K562 (cell line): Measurements from ENCODE around the gene TRAF3IP1. TPM values are rescaled to one million over a fixed set of nuclear protein-coding genes. Genes with fewer than 3 reads are reported as not detected.

Source experiments
- ATAC-seq: fragments of 200-7000 bp; cut with Tn5 transposase; 3 replicates; pipeline ENCODE4 v1.9.1; 2020; ENCODE audit warnings: moderate library complexity
- BruUV-seq: library from RNA; stranded (reverse); fragments of 400-500 nt; replicated peaks from 2 replicates; lab custom pipeline; 2021; lab: Mats Ljungman, UMichigan
- CTCF ChIA-PET: fragments of 300-600 bp; formaldehyde crosslinking; extraction: SDS; loops from one replicate; lab custom pipeline; 2021; ENCODE audit warnings: low intra/inter-chr PET ratio; lab: Yijun Ruan, JAX
- POLR2A ChIA-PET: fragments of 300-600, 350-650 bp; sonication (Branson Sonifier 250); formaldehyde crosslinking; extraction: SDS; loops from one replicate; lab custom pipeline; 2021; ENCODE audit warnings: antibody characterized with exemption, inconsistent platforms; lab: Yijun Ruan, JAX
- DNase-seq, 4 experiments: peaks; one replicate each; pipeline versions ENCODE4 v3.0.0 to v3.0.0-alpha.2; 2011 to 2018; ENCODE audit warnings: low spot score in 3 of 4, mixed read lengths in 3 of 4; ENCODE audit errors: extremely low read depth in 1 of 4
- FAIRE-seq: peaks from 2 replicates; lab custom pipeline; 2011; peaks lifted over from hg19 to GRCh38; lab: Jason Lieb, UNC
- H2AFZ ChIP-seq: 2 replicates; pipeline ENCODE4 v1.6.0; 2011; ENCODE audit warnings: low read depth, low read length, control low read depth, inconsistent platforms
- H3K27ac ChIP-seq: fragments of 200-600 bp; 3 replicates; pipeline ENCODE4 v1.8.0; 2011; ENCODE audit warnings: low read depth, mild to moderate bottlenecking, control low read depth, inconsistent platforms, low read length, moderate library complexity, mixed read lengths; ENCODE audit errors: extremely low read depth
- H3K27me3 ChIP-seq, 2 experiments: fragments of 300-600 bp in 1 of 2; 2 replicates in 1 of 2; 3 replicates in 1 of 2; pipeline versions ENCODE4 v1.6.0 to v1.8.0; 2011; ENCODE audit warnings: inconsistent platforms in 2 of 2, low read length in 2 of 2, mild to moderate bottlenecking in 1 of 2, mixed read lengths in 1 of 2, moderate library complexity in 1 of 2; ENCODE audit not compliant: control insufficient read depth in 2 of 2, insufficient read depth in 2 of 2
- H3K36me3 ChIP-seq: fragments of 300-600 bp; 3 replicates; pipeline ENCODE4 v1.8.0; 2011; ENCODE audit warnings: mild to moderate bottlenecking, low read length, inconsistent platforms; ENCODE audit not compliant: control insufficient read depth, insufficient read depth
- H3K4me1 ChIP-seq, 2 experiments: fragments of 200-600 bp in 1 of 2; replicated peaks in 1 of 2; 2 replicates in 1 of 2; 3 replicates in 1 of 2; pipeline versions ENCODE4 v1.5.1 to v1.8.0; 2011; ENCODE audit warnings: inconsistent platforms in 2 of 2, low read length in 2 of 2, mild to moderate bottlenecking in 1 of 2, mixed read lengths in 1 of 2, moderate library complexity in 1 of 2; ENCODE audit not compliant: control insufficient read depth in 2 of 2, insufficient read depth in 2 of 2
- H3K4me2 ChIP-seq: 2 replicates; pipeline ENCODE4 v1.6.1; 2011; ENCODE audit warnings: low read length, control low read depth, inconsistent platforms, mixed read lengths; ENCODE audit not compliant: insufficient read depth
- H3K4me3 ChIP-seq: fragments of 200-600 bp; sonication (generic), shearing (Covaris generic); 2 replicates; pipeline ENCODE4 v1.5.1; 2016; ENCODE audit warnings: control low read depth, inconsistent platforms
- H3K79me2 ChIP-seq: fragments of 200-600 bp; 3 replicates; pipeline ENCODE4 v1.8.0; 2011; ENCODE audit warnings: low read length, inconsistent platforms; ENCODE audit not compliant: control insufficient read depth, insufficient read depth
- H3K9ac ChIP-seq, 2 experiments: 2 replicates each; pipeline versions ENCODE4 v1.6.0 to v1.6.1; 2011; ENCODE audit warnings: low read depth in 2 of 2, low read length in 2 of 2, control low read depth in 1 of 2, inconsistent platforms in 1 of 2, mild to moderate bottlenecking in 1 of 2, mixed read lengths in 1 of 2; ENCODE audit not compliant: insufficient read depth in 1 of 2
- H3K9me1 ChIP-seq: one replicate; pipeline ENCODE4 v1.6.0; 2011; ENCODE audit warnings: inconsistent platforms, mild to moderate bottlenecking, low read length, moderate library complexity; ENCODE audit not compliant: control insufficient read depth, insufficient read depth
- H3K9me3 ChIP-seq: replicated peaks from 2 replicates; pipeline ENCODE4 v1.5.1; 2011; ENCODE audit warnings: low read depth, low read length, inconsistent platforms; ENCODE audit not compliant: control insufficient read depth, insufficient read depth
- H4K20me1 ChIP-seq: replicated peaks from 2 replicates; pipeline ENCODE4 v1.6.1; 2011; ENCODE audit warnings: low read length, inconsistent platforms, mixed read lengths; ENCODE audit not compliant: control insufficient read depth, insufficient read depth
- CREB1 ChIP-seq, 2 experiments: sonication (generic) in 1 of 2; formaldehyde crosslinking in 1 of 2; IDR thresholded peaks; 2 replicates each; pipeline versions ENCODE4 v1.6.1 to v1.8.0; 2012 to 2022; ENCODE audit warnings: inconsistent platforms in 1 of 2, mild to moderate bottlenecking in 1 of 2, missing genetic modification reagents in 1 of 2, moderate library complexity in 1 of 2
- ERF ChIP-seq: fragments of 450-650 bp; formaldehyde crosslinking; IDR thresholded peaks from 2 replicates; pipeline ENCODE4 v1.4.0; 2020; ENCODE audit warnings: mild to moderate bottlenecking, mixed read lengths
- GABPB1 ChIP-seq: sonication (generic); formaldehyde crosslinking; IDR thresholded peaks from 2 replicates; pipeline ENCODE4 v1.8.0; 2022; ENCODE audit warnings: mild to moderate bottlenecking, missing genetic modification reagents
- JUND ChIP-seq, 2 experiments: IDR thresholded peaks; 2 replicates in 1 of 2; 3 replicates in 1 of 2; pipeline ENCODE4 v1.6.1; 2011; ENCODE audit warnings: borderline replicate concordance in 2 of 2, low read depth in 2 of 2, low read length in 2 of 2, improper control_type of control experiment in 1 of 2, missing biosample characterization in 1 of 2, missing genetic modification characterization in 1 of 2, missing genetic modification reagents in 1 of 2
- KLF13 ChIP-seq: fragments of 450-650 bp; IDR thresholded peaks from 2 replicates; pipeline ENCODE4 v1.6.1; 2016; ENCODE audit warnings: missing genetic modification characterization, low read depth, mild to moderate bottlenecking, missing compliant biosample characterization, moderate library complexity, borderline replicate concordance
- NFIC ChIP-seq: fragments of 450-650 bp; IDR thresholded peaks from 2 replicates; pipeline ENCODE4 v1.6.1; 2017; ENCODE audit warnings: mild to moderate bottlenecking, inconsistent platforms
- NFYB ChIP-seq: IDR thresholded peaks from 2 replicates; pipeline ENCODE4 v1.6.1; 2011; ENCODE audit warnings: mild to moderate bottlenecking, moderate library complexity; ENCODE audit not compliant: insufficient read length; ENCODE audit errors: extremely low read depth
- POLR2AphosphoS5 ChIP-seq: IDR thresholded peaks from 2 replicates; pipeline ENCODE4 v1.6.1; 2011; ENCODE audit warnings: mild to moderate bottlenecking, low read depth, low read length, moderate library complexity; ENCODE audit not compliant: control insufficient read depth, insufficient read depth
- RBM17 ChIP-seq: fragments of 200-400 bp; formaldehyde crosslinking; IDR thresholded peaks from 2 replicates; pipeline ENCODE4 v1.6.1; 2017; ENCODE audit warnings: low read depth, mild to moderate bottlenecking, low read length, borderline replicate concordance
- SOX6 ChIP-seq: fragments of 450-650 bp; IDR thresholded peaks from 2 replicates; pipeline ENCODE4 v1.6.1; 2014; ENCODE audit warnings: mild to moderate bottlenecking
- ZNF121 ChIP-seq: sonication (generic); formaldehyde crosslinking; conservative IDR thresholded peaks from 2 replicates; pipeline ENCODE4 v1.8.0; 2022; ENCODE audit warnings: missing genetic modification reagents
- ZNF140 ChIP-seq: fragments of 250-450 bp; sonication (Bioruptor Pico); IDR thresholded peaks from 2 replicates; pipeline ENCODE4 v1.8.0; 2021; ENCODE audit warnings: moderate library complexity, mild to moderate bottlenecking, inconsistent platforms
- WGBS: fragments of 100-300 bp; shearing (Covaris generic); methylation state at CpG from one replicate; pipeline ENCODE4 v1.1.6; 2016; ENCODE audit warnings: low coverage, mixed read lengths; ENCODE audit not compliant: insufficient coverage; ENCODE audit errors: missing lambda C conversion rate; 5-methylcytosine and 5-hydroxymethylcytosine counted together
- in situ Hi-C: fragments of 300-500 bp; cut with MboI; formaldehyde crosslinking; loops from 4 replicates; pipeline ENCODE4 v1.15.0; 2018; ENCODE audit warnings: inconsistent platforms, mixed read lengths
- intact Hi-C: fragments of 100-400 bp; cut with micrococcal nuclease; formaldehyde crosslinking; loops from 2 replicates; pipeline ENCODE4 v1.14.2; 2022
- polyA plus RNA-seq, 8 experiments: library from polyadenylated mRNA; depleted of rRNA in 4 of 8; stranded (reverse) in 5 of 8; unstranded in 3 of 8; fragments of >200 nt; fragmentation: Nextera tagmentation in 2 of 8; fragmentation: Illumina TruSeq in 1 of 8; extraction: Ambion mirVana in 2 of 8; extraction: Trizol in 1 of 8; gene quantifications; 2 replicates each; pipeline versions ENCODE4 v1.2.1 to v1.2.3, GENCODE V29; 2011 to 2014; ENCODE audit warnings: inconsistent platforms in 1 of 8, missing spikeins in 1 of 8
- total RNA-seq, 7 experiments: library from RNA; depleted of rRNA in 6 of 7; stranded (reverse); fragments of >200 nt in 6 of 7; fragmentation: Illumina TruSeq in 2 of 7; extraction: Trizol in 2 of 7; gene quantifications; 2 replicates each; pipeline versions ENCODE4 v1.2.1 to v1.2.3, GENCODE V29; 2011 to 2021; ENCODE audit warnings: low replicate concordance in 1 of 7
- TF ChIP-seq, protein P1 (sequence below): sonication (generic); formaldehyde crosslinking; IDR thresholded peaks from 2 replicates; pipeline ENCODE4 v1.8.0; 2022; ENCODE audit warnings: mild to moderate bottlenecking, missing genetic modification reagents, borderline replicate concordance
- TF ChIP-seq, protein P2 (sequence below): sonication (generic); formaldehyde crosslinking; IDR thresholded peaks from 2 replicates; pipeline ENCODE4 v1.8.0; 2022; ENCODE audit warnings: mild to moderate bottlenecking, missing genetic modification reagents
- TF ChIP-seq, protein P3 (sequence below): fragments of 250-450 bp; sonication (Bioruptor Pico); IDR thresholded peaks from 2 replicates; pipeline ENCODE4 v1.5.0; 2022; ENCODE audit warnings: mild to moderate bottlenecking

TRAF3IP1 gene
- total and polyA plus RNA-seq, 9 of the 15 experiments (the other 6 are each of a cell fraction or from before 2014, with no cell fraction given) = 1.3 to 7.4 (median 3.4) TPM

DNA sequence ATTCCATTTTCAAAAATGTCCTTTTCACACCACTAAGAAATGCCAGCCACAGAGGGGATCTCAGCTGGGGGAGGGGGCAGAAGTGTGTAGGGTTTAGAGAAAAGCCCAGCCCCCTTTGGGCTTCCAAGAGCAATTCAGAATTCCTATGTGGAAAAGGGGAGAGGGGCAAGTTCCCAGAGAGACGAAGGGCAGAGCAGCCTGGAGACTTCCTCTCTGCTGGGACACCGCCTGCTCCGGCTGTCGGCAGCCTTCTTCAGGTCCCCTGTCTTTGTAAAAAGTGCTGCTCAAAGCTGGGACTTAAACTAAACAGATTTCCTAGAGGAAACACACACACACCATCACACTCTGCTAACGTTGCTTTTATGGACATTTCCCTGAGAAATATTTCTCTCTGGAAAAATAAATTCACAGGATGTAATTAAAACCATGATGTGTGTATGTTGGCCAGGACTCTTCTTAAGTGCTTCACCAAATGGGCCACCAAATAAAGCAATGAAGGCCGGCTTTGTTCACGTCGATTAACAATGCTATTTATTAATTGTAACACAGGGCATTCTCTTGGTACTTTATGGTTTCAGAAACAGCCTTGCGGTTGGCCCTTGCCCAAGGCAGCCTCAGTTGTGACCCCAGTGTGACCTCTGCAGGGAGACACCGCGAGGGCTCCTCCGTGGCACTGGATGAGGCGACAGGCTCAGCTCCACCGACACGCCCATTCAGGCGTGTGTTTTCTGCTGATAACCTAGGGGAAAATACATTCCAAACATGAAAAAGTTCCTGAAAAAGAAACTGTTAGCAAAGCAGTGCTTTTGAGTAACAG lies 100.8 kb downstream of the TRAF3IP1 start:
- Histone ChIP-seq H3K9me1 (no peaks in the 10 kb centered on the region), H3K27ac (peak overlapping the region; percentile 87), H3K36me3 (no peaks in the 10 kb centered on the region), H3K9ac (peak overlapping the region; percentile 70 to 78), H3K4me3 (peak overlapping the region; percentile 36), H3K27me3 (no peaks in the 10 kb centered on the region), H3K9me3 (no peaks in the 10 kb centered on the region), H4K20me1 (no peaks in the 10 kb centered on the region), H3K79me2 (peaks cover 23% of the 10 kb centered on the region), H3K4me1 (peaks cover 59 to 64% of the 10 kb centered on the region in 2 experiments), H3K4me2 (peak overlapping the region; percentile 90), H2AFZ (peak overlapping the region; percentile 68)
- ChIA-PET CTCF (no interaction called here), POLR2A (interaction anchor here (0.6 to 1.6 kb wide), 5 partner anchors 10 to 188 kb away, joined by 3 to 4 read pairs (median 3); no protein-coding TSS in a partner anchor)
- DNase-seq = peak; percentile 78 to 95 (median 82)
- FAIRE-seq = peak; percentile 100
- WGBS = 4% methylated on average over 15 of the region's 16 CpGs
- BruUV-seq = no TSS peak
- intact Hi-C loops = no loop called here
- peak; percentile 79 for ATAC-seq
- in situ Hi-C loops = no loop called here
- TF ChIP-seq, protein P1, sequence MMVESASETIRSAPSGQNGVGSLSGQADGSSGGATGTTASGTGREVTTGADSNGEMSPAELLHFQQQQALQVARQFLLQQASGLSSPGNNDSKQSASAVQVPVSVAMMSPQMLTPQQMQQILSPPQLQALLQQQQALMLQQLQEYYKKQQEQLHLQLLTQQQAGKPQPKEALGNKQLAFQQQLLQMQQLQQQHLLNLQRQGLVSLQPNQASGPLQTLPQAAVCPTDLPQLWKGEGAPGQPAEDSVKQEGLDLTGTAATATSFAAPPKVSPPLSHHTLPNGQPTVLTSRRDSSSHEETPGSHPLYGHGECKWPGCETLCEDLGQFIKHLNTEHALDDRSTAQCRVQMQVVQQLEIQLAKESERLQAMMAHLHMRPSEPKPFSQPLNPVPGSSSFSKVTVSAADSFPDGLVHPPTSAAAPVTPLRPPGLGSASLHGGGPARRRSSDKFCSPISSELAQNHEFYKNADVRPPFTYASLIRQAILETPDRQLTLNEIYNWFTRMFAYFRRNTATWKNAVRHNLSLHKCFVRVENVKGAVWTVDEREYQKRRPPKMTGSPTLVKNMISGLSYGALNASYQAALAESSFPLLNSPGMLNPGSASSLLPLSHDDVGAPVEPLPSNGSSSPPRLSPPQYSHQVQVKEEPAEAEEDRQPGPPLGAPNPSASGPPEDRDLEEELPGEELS (CRISPR knock-in tag) = no peak
- TF ChIP-seq SOX6 (peak; percentile 68), ZNF121 (CRISPR knock-in tag) (no peak), POLR2AphosphoS5 (peak; percentile 42; the same call in 1 of the 2 replicates), JUND (IDR thresholded peaks at IDR 0.05; ENCODE audit: borderline replicate concordance, low read depth, low read length) (peak; percentile 52; the same call in 1 of the 2 replicates), JUND (tag; IDR thresholded peaks at IDR 0.05; ENCODE audit: borderline replicate concordance, low read depth, low read length) (peak; percentile 47; the same call in 1 of the 3 replicates), KLF13 (tag) (peak; percentile 63; the same call in 1 of the 2 replicates), GABPB1 (CRISPR knock-in tag) (no peak), NFYB (no peak), ERF (CRISPR knock-in tag) (no peak), ZNF140 (CRISPR knock-in tag) (no peak), NFIC (peak; percentile 85), CREB1 (IDR thresholded peaks at IDR 0.05) (peak; percentile 52; the same call in 1 of the 2 replicates), CREB1 (CRISPR knock-in tag; IDR thresholded peaks at IDR 0.05) (0 out of 2 replicates have a peak, but pooled peaks have one; percentile 13), RBM17 (no peak)
- TF ChIP-seq, protein P2, sequence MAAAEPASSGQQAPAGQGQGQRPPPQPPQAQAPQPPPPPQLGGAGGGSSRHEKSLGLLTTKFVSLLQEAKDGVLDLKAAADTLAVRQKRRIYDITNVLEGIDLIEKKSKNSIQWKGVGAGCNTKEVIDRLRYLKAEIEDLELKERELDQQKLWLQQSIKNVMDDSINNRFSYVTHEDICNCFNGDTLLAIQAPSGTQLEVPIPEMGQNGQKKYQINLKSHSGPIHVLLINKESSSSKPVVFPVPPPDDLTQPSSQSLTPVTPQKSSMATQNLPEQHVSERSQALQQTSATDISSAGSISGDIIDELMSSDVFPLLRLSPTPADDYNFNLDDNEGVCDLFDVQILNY (CRISPR knock-in tag) = no peak
- TF ChIP-seq, protein P3, sequence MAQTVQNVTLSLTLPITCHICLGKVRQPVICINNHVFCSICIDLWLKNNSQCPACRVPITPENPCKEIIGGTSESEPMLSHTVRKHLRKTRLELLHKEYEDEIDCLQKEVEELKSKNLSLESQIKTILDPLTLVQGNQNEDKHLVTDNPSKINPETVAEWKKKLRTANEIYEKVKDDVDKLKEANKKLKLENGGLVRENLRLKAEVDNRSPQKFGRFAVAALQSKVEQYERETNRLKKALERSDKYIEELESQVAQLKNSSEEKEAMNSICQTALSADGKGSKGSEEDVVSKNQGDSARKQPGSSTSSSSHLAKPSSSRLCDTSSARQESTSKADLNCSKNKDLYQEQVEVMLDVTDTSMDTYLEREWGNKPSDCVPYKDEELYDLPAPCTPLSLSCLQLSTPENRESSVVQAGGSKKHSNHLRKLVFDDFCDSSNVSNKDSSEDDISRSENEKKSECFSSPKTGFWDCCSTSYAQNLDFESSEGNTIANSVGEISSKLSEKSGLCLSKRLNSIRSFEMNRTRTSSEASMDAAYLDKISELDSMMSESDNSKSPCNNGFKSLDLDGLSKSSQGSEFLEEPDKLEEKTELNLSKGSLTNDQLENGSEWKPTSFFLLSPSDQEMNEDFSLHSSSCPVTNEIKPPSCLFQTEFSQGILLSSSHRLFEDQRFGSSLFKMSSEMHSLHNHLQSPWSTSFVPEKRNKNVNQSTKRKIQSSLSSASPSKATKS = no peak
